A673 (cell line): Measurements from ENCODE around the gene ZNF524. TPM values are rescaled to one million over a fixed set of nuclear protein-coding genes. Genes with fewer than 3 reads are reported as not detected.

Experiments
- BruUV-seq: library from RNA; stranded (reverse); fragments of 400-500 nt; replicated peaks from 2 replicates; lab custom pipeline; 2021; lab: Mats Ljungman, UMichigan
- CTCF ChIA-PET: fragments of 300-600 bp; sonication (Branson Sonifier 250); formaldehyde crosslinking; loops from one replicate; lab custom pipeline; 2022; ENCODE audit warnings: antibody characterized with exemption; lab: Charles Lee
- POLR2A ChIA-PET: fragments of 300-600 bp; sonication (Branson Sonifier 250); formaldehyde crosslinking; loops from one replicate; lab custom pipeline; 2022; ENCODE audit warnings: antibody characterized with exemption; ENCODE audit not compliant: low non-redundant PET; lab: Charles Lee
- DNase-seq: peaks from one replicate; pipeline ENCODE4 v3.0.0-alpha.2; 2015; ENCODE audit warnings: low spot score
- H3K27ac ChIP-seq: fragments of 200-600 bp; sonication (generic); 2 replicates; pipeline ENCODE4 v1.5.1; 2016; ENCODE audit warnings: mixed run types, low read depth, mild to moderate bottlenecking, mixed read lengths, antibody characterized with exemption, low read length; ENCODE audit not compliant: poor library complexity, severe bottlenecking
- H3K27me3 ChIP-seq: fragments of 200-600 bp; sonication (generic); replicated peaks from 2 replicates; pipeline ENCODE4 v1.6.1; 2017; ENCODE audit warnings: mixed run types, low read depth, mild to moderate bottlenecking, mixed read lengths, antibody characterized with exemption, low read length; ENCODE audit not compliant: insufficient read depth, poor library complexity
- H3K36me3 ChIP-seq: fragments of 200-600 bp; sonication (generic); 2 replicates; pipeline ENCODE4 v1.6.1; 2016; ENCODE audit warnings: mixed run types, mild to moderate bottlenecking, mixed read lengths, antibody characterized with exemption, low read length; ENCODE audit not compliant: insufficient read depth, poor library complexity, severe bottlenecking
- H3K4me1 ChIP-seq: fragments of 200-600 bp; sonication (generic); 2 replicates; pipeline ENCODE4 v1.6.1; 2017; ENCODE audit warnings: mixed run types, mild to moderate bottlenecking, mixed read lengths, antibody characterized with exemption, low read length; ENCODE audit not compliant: insufficient read depth, poor library complexity, severe bottlenecking
- H3K4me3 ChIP-seq: fragments of 200-600 bp; sonication (generic); 2 replicates; pipeline ENCODE4 v1.5.1; 2016; ENCODE audit warnings: low read depth, mixed run types, mild to moderate bottlenecking, mixed read lengths, low read length; ENCODE audit not compliant: poor library complexity, severe bottlenecking
- H3K9me3 ChIP-seq: fragments of 200-600 bp; sonication (generic); 2 replicates; pipeline ENCODE4 v1.6.1; 2016; ENCODE audit warnings: mixed run types, low read depth, mild to moderate bottlenecking, mixed read lengths, antibody characterized with exemption, low read length; ENCODE audit not compliant: poor library complexity, severe bottlenecking
- CTCF ChIP-seq: fragments of 300-800, 200-600 bp; sonication (generic); conservative IDR thresholded peaks from 2 replicates; pipeline ENCODE4 v1.5.1; 2017; ENCODE audit warnings: low read depth, mild to moderate bottlenecking, antibody characterized with exemption, low read length, moderate library complexity, mixed read lengths
- EZH2 ChIP-seq: fragments of 200-600 bp; sonication (generic); IDR thresholded peaks from 2 replicates; pipeline ENCODE4 v1.6.1; 2017; ENCODE audit warnings: borderline replicate concordance, low read depth, mild to moderate bottlenecking, mixed read lengths, antibody characterized with exemption, low read length; ENCODE audit not compliant: poor library complexity, severe bottlenecking
- intact Hi-C: fragments of 100-400 bp; cut with micrococcal nuclease; formaldehyde crosslinking; loops from one replicate; pipeline ENCODE4 v1.10.0; 2022; ENCODE audit not compliant: unreplicated experiment
- total RNA-seq: library from RNA; stranded (reverse); gene quantifications from 2 replicates; pipeline ENCODE4 v1.2.3, GENCODE V29; 2021

Gene ZNF524
- total RNA-seq, 1 experiment from 2014 or later, result 7.5 TPM

GRCh38 chr19:55650126-55650557 is 50.1 kb downstream of the ZNF524 start:
- ChIA-PET CTCF (no interaction called here), POLR2A (no interaction called here)
- peaks cover 19% of the 10 kb centered on the region for H3K36me3 ChIP-seq
- H3K9me3 ChIP-seq, result no peaks in the 10 kb centered on the region
- no TSS peak for BruUV-seq
- intact Hi-C loops, result no loop called here
- no peaks in the 10 kb centered on the region for H3K27me3 ChIP-seq
- H3K27ac ChIP-seq, result no peak overlapping the region
- no peak for TF ChIP-seq EZH2
- no peak for TF ChIP-seq CTCF
- no peak for DNase-seq
- H3K4me3 ChIP-seq, result no peak overlapping the region
- peaks cover 18% of the 10 kb centered on the region for H3K4me1 ChIP-seq

- BruUV-seq, result no TSS peak
- Histone ChIP-seq H3K27me3 (no peaks in the 10 kb centered on the region), H3K4me3 (no peak overlapping the region), H3K36me3 (peaks cover 15% of the 10 kb centered on the region), H3K4me1 (peaks cover 18% of the 10 kb centered on the region), H3K9me3 (no peaks in the 10 kb centered on the region), H3K27ac (no peak overlapping the region)
- CTCF ChIA-PET, result no interaction called here
- POLR2A ChIA-PET, result no interaction called here
- TF ChIP-seq EZH2, result no peak
- TF ChIP-seq CTCF, result no peak
- no peak for DNase-seq
- intact Hi-C loops, result no loop called here
Observed at GRCh38 chr19:55650602-55651230, 50.6 kb downstream of the ZNF524 start.

DNA sequence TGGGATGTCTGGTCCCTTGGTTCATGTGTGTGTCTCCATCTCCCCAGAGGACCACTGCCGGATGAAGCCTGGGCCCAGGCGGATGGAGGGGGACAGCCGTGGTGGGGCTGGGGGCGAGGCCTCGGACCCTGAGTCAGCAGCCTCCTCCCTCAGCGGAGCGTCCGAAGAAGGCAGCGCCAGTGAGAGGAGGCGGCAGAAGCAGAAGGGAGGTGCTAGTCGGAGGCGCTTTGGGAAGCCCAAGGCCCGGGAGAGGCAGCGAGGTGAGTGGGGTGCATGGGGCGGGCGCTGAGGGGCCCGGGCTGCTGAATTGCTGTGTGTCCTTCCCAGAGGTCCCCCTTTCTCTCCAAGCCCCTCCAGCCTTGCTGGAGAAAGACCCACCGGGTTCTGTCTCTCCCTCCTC is 51.1 kb downstream of the ZNF524 start:
- no peaks in the 10 kb centered on the region for H3K9me3 ChIP-seq
- H3K4me1 ChIP-seq, result peaks cover 18% of the 10 kb centered on the region
- TF ChIP-seq EZH2 (no peak), CTCF (no peak)
- no peak overlapping the region for H3K27ac ChIP-seq
- H3K36me3 ChIP-seq, result peaks cover 18% of the 10 kb centered on the region
- intact Hi-C loops, result no loop called here
- ChIA-PET POLR2A (no interaction called here), CTCF (no interaction called here)
- DNase-seq, result no peak
- no peak overlapping the region for H3K4me3 ChIP-seq
- BruUV-seq, result no TSS peak
- H3K27me3 ChIP-seq, result no peaks in the 10 kb centered on the region
